HL-60/S4 treated with retinoic acid at 250 ng/mL for 4 days and 3 days (cell line): Measurements from ENCODE around the gene AFAP1L2.

ENCODE experiments used
- in situ Hi-C: fragments of 300-500 bp; cut with MboI; formaldehyde crosslinking; loops from 2 replicates; pipeline ENCODE4 v1.7.0; 2022; ENCODE audit warnings: low sequenced_read_pairs

AFAP1L2 gene

GRCh38 chr10:114404171-114405010 lies at the start of gene AFAP1L2:
Gene AFAP1L2 (minus strand): TSS chr10:114404502. CDS start chr10:114404455, 47 bp downstream.
- in situ Hi-C loops, result no loop called here

- in situ Hi-C loops, result loop anchor here (25.0 kb wide), 1 partner anchor 234 kb away; no protein-coding TSS in a partner anchor
Observed at GRCh38 chr10:114453576-114453975, 49.3 kb upstream of the AFAP1L2 start.

GRCh38 chr10:114448897-114449296 lies 44.6 kb upstream of the AFAP1L2 start:
- in situ Hi-C loops, result no loop called here

- in situ Hi-C loops, result no loop called here
Observed at GRCh38 chr10:114445332-114445731, 41.0 kb upstream of the AFAP1L2 start.

- in situ Hi-C loops, result no loop called here
Observed at GRCh38 chr10:114444819-114445218, 40.5 kb upstream of the AFAP1L2 start.

- in situ Hi-C loops, result no loop called here
Observed at GRCh38 chr10:114442091-114442630, 37.9 kb upstream of the AFAP1L2 start.

- in situ Hi-C loops, result no loop called here
Observed at GRCh38 chr10:114441107-114441506, 36.8 kb upstream of the AFAP1L2 start.

GRCh38 chr10:114437473-114438292 lies 33.4 kb upstream of the AFAP1L2 start:
- in situ Hi-C loops, result no loop called here

GRCh38 chr10:114436941-114437340 lies 32.6 kb upstream of the AFAP1L2 start:
- in situ Hi-C loops, result no loop called here

GRCh38 chr10:114432566-114433093 lies 28.3 kb upstream of the AFAP1L2 start:
- in situ Hi-C loops, result no loop called here

GRCh38 chr10:114431414-114432135 lies 27.3 kb upstream of the AFAP1L2 start:
- in situ Hi-C loops, result no loop called here

GRCh38 chr10:114430688-114431413 lies 26.5 kb upstream of the AFAP1L2 start:
- in situ Hi-C loops, result no loop called here

- in situ Hi-C loops, result no loop called here
Observed at GRCh38 chr10:114429581-114430335, 25.5 kb upstream of the AFAP1L2 start.

GRCh38 chr10:114427124-114427852 lies 23.0 kb upstream of the AFAP1L2 start:
- in situ Hi-C loops, result no loop called here

- in situ Hi-C loops, result no loop called here
Observed at GRCh38 chr10:114426476-114426875, 22.2 kb upstream of the AFAP1L2 start.

GRCh38 chr10:114420811-114421485 lies 16.6 kb upstream of the AFAP1L2 start:
- in situ Hi-C loops, result no loop called here

- in situ Hi-C loops, result no loop called here
Observed at GRCh38 chr10:114418109-114418508, 13.8 kb upstream of the AFAP1L2 start.
